HG03342 (cell line): ENCODE data around the gene CTNNAL1.
"Not testable (repeated sequence)": the region's sequence is repeated elsewhere in the genome, so short reads cannot be mapped to it uniquely, and the experiment has no call there.

ENCODE experiments used
- ATAC-seq: cut with Tn5 transposase; IDR thresholded peaks from one replicate; pipeline ENCODE4 v1.9.1; 2021; ENCODE audit warnings: mild to moderate bottlenecking, moderate library complexity; ENCODE audit not compliant: unreplicated experiment

CTNNAL1 gene

DNA sequence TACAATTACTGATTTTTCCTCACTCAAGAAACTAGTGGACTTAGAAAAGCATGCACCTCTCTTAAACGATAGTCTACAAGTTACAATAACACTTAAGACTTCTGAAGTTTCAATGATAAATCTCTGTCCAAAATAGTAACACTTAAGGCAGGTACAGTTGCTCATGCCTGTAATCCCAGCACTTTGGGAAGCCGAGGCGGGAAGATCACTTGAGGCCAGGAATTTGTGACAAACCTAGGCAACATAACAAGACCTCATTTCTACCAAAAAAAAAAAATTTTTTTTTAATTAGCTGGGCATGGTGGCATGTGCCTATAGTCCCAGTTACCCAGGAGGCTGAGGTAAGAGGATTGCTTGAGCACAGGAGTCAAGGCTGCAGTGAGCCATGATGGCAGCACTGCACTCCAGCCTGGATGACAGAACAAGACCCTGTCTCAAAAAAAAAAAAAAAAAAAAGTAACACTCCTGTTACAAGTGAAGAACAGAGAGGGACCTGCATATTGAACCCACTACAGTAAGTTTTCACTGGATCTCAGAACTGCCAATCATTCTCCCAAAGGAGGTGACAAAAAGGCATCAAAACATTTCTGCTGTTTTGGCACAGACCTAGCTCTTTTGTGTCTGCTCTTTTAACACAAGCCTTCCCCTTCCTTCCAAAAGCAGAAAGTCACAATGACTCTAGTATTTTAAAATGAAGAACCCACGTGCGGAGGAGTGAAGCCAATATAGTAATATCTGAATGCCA is 75.6 kb downstream of the CTNNAL1 start:
- no peak for ATAC-seq

DNA sequence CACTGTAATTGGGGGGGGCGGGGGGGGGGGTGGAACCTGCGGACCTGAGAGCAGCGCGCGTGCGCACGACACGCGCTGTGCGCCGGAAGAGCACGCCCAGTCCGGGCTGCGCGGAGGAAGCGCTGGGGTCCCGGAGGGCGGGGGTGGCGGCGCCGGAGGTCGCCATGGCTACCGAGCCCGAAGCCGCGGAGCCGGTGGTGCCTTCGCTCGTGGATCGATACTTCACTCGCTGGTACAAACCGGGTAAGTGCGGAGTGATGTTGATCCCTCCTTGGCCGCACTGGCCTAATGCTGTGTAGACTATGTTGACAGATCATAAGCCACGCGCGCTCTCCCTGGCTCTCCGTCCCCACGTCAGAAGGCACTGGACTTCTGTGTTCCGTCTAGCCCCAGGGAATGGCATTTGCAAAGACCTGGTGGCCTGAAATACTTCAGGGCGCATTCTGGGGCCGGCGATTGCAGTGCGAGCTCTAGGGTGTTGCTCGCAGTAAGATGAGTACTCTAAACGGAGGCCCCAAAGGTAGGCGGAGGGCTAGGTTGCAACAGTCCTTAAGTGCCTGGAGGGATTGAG is 78.9 kb downstream of the CTNNAL1 start, which contains the start of gene ABITRAM:
ABITRAM (plus strand) TSS at position 78 of the 571 bp plus-strand sequence; CDS start at position 165, 87 bp downstream.
- ATAC-seq, result peak; percentile 78

DNA sequence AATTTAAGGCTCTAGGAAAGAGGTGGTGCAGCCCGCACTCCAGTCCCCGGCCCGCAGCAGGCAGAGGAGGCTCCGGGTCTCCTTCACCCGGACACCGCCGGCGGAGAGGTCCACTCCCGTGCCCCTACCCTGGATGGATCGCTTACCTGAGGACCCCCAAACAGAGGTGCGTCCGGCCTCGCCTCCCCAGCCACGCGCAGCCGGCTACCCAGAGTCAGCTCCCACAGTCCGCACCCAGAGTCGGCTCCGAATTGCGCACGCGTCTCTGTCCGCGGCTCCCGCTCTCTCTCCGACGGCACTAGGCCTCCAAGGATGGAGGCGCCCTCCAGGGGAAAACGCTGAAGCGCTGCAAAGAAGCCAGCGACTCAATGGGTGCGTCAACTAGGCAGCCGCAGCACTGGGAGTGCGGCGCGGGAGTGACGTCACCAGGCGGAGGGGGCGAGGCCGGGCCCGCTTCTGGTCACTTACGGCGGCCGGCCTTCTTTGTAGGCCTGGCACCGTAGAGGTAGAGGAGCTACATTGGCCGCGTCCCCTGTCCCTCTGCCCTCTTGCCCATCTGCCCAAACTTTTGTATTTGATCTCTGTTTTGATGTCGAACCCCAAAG is 79.5 kb downstream of the CTNNAL1 start, which contains the start of gene ELP1:
ELP1 (minus strand) TSS at position 407 of the 605 bp plus-strand sequence. CDS start 2,978 bp downstream, outside the sequence.
- peak; percentile 84 for ATAC-seq

DNA sequence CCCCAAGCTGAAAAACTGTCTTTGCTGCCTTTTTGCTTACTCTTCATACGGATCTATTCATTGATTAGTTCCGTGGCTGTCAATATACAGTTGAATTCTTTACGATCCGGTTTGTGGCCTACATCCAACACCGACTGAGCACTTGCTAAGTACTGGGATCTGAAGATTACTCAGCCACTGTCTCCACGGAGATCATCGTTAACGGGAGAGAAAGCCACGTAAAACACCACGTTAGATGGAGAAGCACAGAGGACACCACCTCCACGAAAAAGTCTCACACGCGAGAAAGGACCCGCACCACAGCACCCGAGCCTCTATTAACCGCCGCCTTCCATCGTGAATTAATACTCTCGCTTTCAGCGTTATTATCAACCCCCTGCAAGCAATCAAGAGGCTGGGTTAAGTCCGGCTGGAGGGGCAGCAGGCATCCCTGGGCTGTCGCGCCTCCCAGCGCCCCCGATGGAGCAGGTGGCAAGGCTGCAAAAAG is 80.0 kb downstream of the CTNNAL1 start:
- ATAC-seq, result no peak

DNA sequence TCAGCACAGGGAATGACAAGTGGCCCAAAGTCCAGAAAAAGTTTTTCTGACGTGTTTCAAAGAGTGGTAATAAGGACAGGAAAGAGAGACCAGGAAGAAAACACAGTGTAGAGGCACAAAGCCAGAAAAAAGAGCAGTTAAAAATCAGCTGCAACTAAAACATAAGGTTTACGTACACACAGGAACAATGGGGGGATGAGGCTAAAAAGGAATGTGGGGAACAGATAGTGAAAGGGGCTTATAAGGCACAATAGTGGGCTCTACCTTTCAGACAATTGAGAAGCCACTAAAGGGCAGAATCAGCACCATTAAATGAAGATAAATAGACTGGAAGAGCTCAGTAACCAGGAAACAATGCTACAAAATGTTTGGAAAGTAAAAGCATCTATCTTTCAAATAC is 84.9 kb downstream of the CTNNAL1 start:
- ATAC-seq, result no peak

DNA sequence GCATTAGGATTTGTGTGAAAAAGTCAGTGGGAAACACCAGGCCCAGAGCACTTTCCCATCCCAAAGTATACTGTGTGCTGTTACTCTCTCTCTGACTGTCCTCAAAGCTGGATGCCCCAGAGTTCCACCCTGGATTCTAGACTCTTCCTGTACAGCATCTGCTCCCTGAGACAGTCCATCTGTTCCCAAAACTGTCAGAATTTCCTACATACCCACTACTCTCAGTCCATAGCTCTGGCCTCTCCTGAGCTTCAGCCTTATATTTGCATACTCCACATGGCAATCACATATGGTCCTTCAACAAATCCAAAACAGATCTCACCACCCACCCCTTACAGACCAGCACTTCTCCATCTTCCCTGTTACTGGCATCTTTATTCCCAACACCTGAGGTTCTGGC is 88.8 kb downstream of the CTNNAL1 start:
- ATAC-seq, result no peak

DNA sequence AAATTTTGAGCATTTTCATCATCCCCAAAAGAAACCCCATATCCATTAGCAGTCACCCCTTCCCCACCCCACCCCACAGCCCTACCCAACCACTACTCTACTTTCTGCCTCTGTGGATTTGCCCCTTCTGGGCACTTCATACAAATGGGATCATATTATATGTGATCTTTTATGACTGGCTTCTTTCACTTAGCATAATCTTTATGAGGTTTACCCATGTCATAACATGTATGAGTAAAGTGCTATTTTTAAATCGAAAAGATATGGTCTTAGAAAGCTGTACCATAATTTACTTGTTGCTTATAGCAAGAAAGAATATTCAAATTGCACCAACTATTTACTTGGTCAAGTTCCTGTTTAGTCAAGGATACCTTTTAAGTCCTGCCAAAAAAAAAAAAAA is 92.1 kb downstream of the CTNNAL1 start:
- no peak for ATAC-seq

DNA sequence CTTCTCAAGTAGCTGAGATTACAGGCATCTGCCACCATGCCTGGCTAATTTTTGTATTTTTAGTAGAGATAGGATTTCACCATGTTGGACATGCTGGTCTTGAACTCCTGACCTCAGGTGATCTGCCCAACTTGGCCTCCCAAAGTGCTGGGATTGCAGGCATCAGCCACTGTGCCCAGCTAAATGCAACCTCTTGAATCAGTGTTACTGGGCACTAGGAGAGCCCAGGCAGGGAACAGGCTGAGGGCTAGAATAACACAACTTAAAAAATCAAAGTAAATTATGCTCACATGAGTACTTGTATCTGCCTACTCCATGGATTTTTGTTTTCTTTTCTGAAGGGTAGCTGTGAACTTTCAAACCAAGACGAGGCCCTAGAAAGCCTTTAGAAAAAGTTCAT is 92.9 kb downstream of the CTNNAL1 start:
- ATAC-seq, result not testable (repeated sequence)

DNA sequence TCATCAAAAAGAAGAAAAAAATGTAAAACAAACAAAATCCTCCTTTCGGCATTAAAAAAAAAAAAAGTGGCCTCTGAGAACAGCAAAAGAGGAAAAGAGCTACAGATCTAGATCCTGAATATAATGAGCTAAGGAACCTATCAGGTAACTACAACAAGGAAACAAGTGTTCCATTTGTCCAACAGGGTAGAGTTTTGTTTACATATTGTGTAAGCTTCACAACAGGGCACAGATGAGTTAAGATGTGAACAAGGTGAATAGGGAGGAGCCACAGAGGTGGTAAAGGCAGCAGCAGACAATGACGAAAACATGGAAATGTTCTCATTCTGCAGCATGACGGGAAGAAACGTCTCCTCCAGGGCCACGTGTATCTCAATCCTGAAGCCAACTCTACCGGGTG is 93.8 kb downstream of the CTNNAL1 start:
- ATAC-seq, result no peak

DNA sequence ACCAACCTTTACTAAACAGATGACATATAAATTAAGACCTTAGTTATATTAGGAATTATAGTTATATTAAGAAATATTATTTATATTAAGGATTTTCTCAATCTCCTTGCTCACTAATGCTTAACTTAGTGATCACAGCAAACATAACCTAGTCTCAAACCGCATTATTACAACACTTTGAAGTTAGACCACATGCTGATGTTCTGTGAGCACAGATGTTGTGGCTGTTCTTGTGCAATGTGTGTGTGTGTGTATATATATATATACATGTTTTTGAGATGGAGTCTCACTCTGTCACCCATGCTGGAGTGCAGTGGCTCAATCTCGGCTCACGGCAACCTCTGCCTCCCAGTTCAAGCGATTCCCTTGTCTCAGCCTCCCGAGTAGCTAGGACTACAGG is 99.9 kb downstream of the CTNNAL1 start:
- no peak for ATAC-seq

DNA sequence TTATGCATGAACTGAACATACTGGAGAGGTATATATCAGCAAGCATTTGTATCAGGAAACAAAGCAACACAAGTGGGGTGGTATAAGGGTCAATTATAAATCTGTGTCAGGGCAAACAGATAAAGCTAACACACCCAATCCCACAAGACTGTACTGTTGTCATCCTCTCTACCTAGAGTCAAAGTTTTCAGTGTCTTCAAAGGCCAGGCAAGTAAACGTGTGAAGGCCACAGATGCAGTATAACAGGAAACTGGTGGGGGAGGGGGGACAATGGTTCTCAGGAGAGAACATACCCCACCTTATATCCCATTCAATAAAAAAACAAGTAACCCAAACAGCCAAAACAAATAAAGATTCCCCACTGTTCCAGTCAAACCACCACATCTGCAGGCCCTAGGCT is 101.5 kb downstream of the CTNNAL1 start:
- ATAC-seq, result no peak

DNA sequence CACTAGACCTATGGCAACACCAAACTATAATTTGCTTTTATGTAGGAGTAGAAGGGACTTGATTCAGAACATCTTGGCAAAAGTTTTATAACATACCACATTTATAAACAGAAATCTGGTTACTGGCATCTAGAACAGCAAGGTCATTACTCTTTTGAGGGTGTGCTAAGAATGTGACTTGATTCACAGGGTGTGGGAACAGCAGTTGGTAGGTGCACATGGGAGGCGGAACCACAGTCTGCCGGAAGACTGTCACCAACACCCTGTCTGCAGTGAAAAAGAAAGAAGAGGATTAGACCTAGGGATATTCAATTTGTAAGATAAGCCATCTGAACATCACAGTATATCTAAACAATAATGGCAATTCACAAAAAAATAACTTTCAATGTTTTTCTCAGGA is 102.4 kb downstream of the CTNNAL1 start:
- no peak for ATAC-seq

DNA sequence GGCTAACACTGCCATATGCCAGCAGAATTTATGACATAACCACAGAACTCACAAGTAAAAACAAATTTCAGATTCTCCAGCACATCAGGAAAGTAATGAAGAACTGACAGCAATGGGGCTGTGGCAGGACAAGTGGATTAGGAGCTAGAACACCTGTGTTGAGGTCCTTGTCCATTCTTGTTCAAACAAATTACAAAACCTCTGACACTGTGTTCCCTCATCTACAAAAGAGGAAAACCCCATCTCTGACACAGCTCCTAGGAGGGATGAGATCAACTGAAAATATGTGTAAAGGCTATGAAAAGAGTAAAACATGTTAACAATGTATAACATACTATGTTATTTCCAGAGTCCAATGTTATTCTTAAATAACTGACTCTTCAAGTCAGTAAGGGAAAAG is 102.9 kb downstream of the CTNNAL1 start:
- no peak for ATAC-seq

DNA sequence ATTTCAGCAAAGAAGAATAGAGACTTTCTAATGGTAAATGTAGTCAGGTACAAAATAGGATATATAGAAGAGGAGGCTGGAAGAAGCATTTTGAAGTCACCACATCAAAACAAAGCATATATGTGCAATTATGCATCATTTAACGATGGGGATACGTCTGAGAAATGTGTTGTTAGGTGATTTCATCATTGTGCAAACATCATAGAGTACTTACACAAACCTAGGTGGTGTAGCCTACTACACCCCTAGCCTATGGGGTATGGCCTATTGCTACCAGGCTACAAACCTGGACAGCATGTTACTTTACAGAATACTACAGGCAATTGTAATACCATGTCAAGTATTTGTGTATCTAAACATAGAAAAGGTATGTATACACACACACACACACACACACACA is 107.8 kb downstream of the CTNNAL1 start:
- no peak for ATAC-seq

DNA sequence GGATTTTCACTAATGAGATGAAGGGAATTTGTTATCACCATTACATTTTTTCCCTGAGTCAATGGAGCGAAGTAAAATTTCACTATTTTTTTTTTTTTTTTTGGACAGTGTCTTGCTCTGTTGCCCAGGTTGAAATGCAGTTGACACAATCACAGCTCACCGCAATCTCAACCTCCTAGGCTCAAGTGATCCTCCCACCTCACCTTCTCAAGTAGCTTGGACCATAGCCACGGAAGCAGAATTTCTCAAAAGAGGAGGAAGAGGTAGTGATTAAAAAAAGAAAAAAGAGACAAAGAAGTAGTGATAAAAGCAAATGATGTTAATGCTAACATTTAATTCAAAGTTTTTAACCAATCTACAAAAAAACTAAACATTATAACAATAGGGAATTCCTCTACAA is 109.1 kb downstream of the CTNNAL1 start:
- no peak for ATAC-seq

DNA sequence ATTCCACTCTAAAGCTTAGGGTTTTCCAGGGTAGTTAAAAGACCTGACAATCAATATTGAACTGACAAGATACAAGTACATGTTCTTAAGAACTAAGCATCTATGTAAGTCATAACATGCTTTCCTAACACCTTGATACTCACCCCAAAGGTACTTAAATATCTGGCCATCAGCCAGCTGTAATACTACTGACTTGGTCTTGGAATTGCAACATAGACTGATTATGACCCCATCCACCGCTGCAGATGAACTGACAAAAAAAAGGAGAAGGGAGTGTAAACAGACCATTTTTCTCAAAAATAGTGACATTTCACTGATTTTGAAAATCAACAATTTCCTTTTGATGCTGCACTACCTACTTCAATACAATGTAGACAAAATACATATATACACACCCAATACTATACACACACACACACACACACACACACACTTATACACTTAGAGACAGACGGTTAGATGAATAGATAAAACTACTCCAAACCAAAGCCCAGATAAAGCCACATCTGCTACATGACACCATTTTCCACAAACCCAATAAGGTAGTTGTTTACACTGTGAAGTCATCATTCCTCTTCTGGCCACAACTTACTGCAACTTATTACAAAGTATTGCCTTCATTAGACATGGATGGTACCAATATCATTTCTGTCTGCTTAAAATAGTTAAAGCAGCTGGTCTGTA is 109.7 kb downstream of the CTNNAL1 start:
- ATAC-seq, result no peak

DNA sequence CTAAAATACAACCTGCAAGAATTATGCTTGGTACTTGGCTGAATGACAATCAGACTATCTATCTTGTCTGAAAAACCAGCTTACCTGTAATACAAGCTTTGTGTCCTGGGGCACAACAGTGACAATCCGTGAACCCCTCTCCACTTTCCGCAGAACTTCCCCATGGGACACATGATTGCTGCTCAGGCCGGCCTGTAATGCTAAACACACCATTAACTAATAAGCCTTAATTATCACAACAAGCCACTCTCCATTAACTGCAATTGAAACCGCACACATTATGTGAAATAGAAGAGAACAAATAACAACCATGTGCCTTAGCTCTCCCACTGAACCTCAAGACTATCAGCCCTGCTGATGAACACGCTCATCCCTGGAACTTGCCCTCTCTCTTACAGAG is 113.1 kb downstream of the CTNNAL1 start:
- ATAC-seq, result no peak

DNA sequence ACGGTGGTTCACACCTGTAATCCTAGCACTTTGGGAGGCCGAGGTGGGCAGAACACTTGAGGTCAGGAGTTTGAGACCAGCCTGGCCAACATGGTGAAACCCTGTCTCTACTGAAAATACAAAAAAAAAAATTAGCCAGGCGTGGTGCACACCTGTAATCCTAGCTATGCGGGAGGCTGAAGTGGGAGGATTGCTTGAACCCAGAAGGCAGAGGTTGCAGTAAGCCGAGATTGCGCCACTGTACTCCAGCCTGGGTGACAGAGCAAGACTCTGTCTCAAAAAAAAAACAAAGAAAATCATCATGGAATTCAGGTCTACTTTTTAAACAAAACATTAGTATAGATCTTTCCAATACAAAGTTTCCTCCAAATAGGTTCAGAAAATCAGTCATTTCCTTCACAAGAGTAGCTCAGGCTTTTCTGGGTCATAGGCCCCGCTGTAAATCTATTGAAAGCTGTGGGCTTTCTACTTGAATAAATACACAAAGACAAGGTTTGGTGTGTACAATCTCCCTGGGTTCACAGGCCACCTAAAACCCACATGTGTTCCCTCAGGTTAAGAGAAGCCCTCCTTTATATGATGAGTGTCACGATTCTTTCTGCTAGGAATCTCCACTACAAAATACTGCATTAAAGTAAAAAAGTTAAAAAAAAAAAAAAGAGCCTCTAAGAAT is 114.1 kb downstream of the CTNNAL1 start:
- ATAC-seq, result not testable (repeated sequence)

DNA sequence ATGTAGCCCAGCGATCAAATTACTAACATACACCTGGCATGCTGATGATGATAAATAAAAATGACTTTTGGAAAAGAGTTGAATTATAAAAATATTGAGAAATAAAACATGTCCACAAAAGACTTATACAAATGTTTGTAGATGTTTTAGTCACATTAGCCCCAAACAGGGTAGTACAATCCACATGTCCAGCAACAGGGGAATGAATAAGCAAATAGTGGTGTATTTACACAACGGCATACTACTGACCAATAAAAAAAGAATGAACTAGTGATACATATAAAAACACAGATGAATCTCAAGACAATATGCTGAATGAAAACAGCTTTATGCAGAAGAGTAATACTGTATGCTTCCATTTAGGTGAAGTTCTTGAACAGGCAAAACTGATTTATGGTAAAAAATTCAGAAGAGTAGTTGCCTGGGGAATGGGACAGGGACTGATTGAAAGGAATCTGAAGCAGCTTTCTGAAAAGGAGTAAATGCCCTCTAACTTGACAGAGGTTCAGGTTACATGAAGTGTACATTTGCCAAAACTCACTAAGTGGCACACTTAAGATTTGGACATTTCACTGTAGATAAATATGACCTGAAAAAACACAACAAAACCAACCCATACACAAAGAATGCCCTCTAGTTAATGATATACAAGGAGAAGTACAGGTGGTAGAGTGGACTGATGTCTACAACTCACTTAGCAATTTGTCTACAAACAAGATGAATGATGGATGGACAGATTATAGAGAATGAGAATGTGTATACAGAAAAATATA is 115.8 kb downstream of the CTNNAL1 start:
- no peak for ATAC-seq
